ENCODE measurements around the gene TBPL1. TPM values are rescaled to one million over a fixed set of nuclear protein-coding genes. Genes with fewer than 3 reads are reported as not detected.

The TBPL1 gene
- total RNA-seq, 1 donor from 2014 or later: 8.4 TPM

- ATAC-seq (no peak), DNase-seq (ENCODE audit: low spot score) (no peak)
Measured at GRCh38 chr6:134034961-134035822, 82.2 kb downstream of the TBPL1 start.

GRCh38 chr6:134035823-134036296 is 82.8 kb downstream of the TBPL1 start:
- ATAC-seq (no peak), DNase-seq (ENCODE audit: low spot score) (no peak)

GRCh38 chr6:134039116-134039515 is 86.1 kb downstream of the TBPL1 start:
- no peak for ATAC-seq
- DNase-seq (ENCODE audit: low spot score): no peak

Other genes with a start within 250 kb of the TBPL1 start
- 0.78 TPM for gene TCF21, start 64.1 kb upstream of the TBPL1 start, total RNA-seq
- 0.75 TPM for gene SLC2A12, start 99.4 kb downstream of the TBPL1 start, total RNA-seq

Data from left lobe of liver (tissue), 2 donors.